Stimulated activated CD4-positive, alpha-beta T cell treated with anti-CD3 and anti-CD28 coated beads, Interleukin-15, amount 100 ng/mL, for 24 hours (primary cell): ENCODE measurements around the gene ANKRD63.

Source experiments
- DNase-seq: peaks from one replicate; pipeline ENCODE4 v3.0.0-alpha.2; 2020

ANKRD63 gene, protein sequence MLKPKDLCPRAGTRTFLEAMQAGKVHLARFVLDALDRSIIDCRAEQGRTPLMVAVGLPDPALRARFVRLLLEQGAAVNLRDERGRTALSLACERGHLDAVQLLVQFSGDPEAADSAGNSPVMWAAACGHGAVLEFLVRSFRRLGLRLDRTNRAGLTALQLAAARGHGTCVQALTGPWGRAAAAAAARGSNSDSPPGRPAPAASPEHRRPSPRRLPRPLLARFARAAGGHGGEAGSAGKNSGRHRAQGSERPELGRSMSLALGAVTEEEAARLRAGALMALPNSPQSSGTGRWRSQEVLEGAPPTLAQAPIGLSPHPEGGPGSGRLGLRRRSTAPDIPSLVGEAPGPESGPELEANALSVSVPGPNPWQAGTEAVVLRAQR

DNA sequence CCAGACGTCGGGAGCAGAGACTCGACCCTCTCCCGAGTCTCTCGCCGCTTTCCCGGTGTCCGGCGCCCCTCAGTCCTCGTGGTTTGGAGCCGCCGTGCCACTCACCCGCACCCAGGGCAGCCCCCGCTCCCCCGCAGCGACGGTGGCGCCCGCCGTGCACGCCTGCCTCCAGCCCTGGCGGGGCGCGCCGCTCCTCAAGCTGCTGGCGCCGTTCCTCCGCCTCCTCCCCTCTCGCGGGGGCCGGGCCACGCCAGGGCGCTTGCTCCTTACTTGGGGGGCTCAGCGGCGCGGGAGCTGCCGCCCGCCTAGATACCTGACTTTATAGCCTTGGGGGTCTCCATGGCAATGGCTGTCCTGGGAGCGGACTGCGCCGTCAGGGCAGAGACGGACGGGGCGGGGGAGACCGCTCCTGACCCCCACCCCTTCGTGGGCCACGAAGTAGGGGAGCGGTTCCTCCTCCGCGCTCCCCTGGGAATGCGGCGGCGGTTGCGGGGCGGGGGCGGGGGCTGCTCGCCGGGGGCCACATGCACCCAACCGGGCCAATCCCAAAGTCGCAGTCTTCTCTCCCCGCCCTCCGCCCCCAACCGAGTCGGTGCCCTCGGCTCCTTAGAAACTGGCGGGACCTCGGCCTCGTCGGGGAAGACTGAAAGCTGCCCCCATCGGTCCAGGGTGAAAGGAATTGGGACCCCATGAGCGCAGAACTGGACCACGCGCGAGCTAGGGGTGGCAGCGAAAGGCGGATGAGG is at the start of gene ANKRD63:
Gene ANKRD63, minus strand, starts transcription at position 196 of the 746 bp plus-strand sequence. CDS start 478 bp downstream, outside the sequence.
- DNase-seq, result peak; percentile 54

- DNase-seq, result no peak
These were observed 49.4 kb upstream of the ANKRD63 start for GRCh38 chr15:40332113-40332781.

- no peak for DNase-seq
These were observed 48.8 kb upstream of the ANKRD63 start for GRCh38 chr15:40331637-40332036.

DNA sequence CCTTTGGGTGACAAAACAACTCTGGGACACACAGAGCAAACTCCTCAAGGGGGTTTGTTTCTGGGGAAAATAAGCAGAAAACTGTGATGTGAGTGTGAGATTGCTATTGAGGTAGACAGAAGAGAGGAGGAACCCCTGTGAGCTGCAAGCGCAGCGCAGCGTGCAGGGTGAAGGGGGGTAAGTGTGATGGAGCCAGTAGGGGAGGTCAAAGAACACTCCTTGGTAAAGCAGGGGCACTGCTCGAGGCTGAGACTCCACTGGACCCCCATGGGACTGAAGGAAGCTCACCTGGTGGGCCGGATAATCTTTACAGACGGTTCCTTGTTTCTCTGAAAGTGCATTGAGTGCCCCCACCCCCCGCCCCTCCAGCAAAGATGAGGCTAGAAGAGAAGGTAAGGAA is 48.2 kb upstream of the ANKRD63 start:
- DNase-seq, result no peak

GRCh38 chr15:40330368-40330836 is 47.5 kb upstream of the ANKRD63 start:
- DNase-seq, result no peak

GRCh38 chr15:40329804-40330203 is 46.9 kb upstream of the ANKRD63 start:
- DNase-seq, result no peak

- DNase-seq, result no peak
These were observed 45.9 kb upstream of the ANKRD63 start for GRCh38 chr15:40328751-40329150.

- no peak for DNase-seq
These were observed 45.3 kb upstream of the ANKRD63 start for GRCh38 chr15:40328176-40328575.

- no peak for DNase-seq
These were observed 44.6 kb upstream of the ANKRD63 start for GRCh38 chr15:40327457-40327856.

DNA sequence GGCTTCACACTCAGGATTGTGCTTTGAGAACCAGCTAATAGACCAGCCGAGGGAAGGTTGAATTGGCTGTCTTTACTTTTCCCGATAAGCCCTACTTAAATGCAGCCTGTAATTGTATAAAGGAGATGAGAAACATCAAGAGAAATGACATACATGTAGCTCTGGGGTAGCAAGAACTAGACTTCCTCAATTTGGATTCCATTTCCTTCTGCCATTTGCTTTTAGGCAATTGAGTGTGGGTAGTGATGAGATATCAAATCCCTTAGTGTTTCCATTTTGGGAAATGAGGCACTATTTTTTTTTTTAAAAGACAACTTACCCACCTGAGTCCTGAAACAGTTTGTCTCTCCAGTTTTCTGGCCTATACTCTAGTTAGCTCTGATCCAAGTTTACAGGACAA is 42.8 kb upstream of the ANKRD63 start:
- DNase-seq, result no peak

- no peak for DNase-seq
These were observed 42.3 kb upstream of the ANKRD63 start for GRCh38 chr15:40325188-40325587.

- peak; percentile 46 for DNase-seq
These were observed 41.4 kb upstream of the ANKRD63 start for GRCh38 chr15:40323953-40324937.

- peak; percentile 91 for DNase-seq
These were observed 40.5 kb upstream of the ANKRD63 start, which contains the start of gene INAFM2 for GRCh38 chr15:40323239-40323952. Gene INAFM2 (plus strand): TSS chr15:40323692. CDS start chr15:40324056, 364 bp downstream.

DNA sequence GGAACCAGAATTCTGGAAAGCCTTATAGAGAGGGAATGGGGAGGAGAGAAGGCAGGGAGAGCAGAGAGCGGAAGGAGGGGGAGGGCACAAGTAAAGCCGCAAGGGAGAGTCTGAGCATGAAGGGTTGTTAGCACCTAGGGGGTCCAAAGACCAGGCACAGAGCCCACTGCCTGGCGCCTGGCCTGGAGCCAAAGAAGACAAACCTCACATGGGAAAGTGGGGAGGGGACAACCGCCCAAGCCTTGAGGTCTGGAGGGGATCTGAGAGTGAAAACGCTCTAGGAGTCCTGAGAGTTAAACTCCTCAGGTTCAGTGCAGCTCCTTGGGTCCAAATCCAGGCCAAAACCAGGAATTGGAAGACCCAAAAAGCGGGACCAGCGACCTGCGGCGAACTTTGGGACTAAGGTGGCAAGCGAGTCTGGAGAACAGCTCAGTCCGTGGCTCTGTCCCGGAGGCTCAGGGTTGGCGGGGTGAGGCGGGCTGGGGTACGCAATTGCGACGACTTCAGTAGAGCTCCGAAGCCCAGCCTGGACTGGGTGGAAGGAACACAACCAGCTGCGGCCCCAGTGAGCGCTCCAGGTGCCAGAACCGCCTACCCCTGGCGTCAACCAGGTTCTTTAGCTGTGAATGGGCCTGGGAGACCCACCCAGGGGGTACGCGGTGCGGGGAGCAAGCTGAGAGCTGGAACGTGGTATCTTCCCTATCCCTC is 39.8 kb upstream of the ANKRD63 start:
- DNase-seq, result no peak

DNA sequence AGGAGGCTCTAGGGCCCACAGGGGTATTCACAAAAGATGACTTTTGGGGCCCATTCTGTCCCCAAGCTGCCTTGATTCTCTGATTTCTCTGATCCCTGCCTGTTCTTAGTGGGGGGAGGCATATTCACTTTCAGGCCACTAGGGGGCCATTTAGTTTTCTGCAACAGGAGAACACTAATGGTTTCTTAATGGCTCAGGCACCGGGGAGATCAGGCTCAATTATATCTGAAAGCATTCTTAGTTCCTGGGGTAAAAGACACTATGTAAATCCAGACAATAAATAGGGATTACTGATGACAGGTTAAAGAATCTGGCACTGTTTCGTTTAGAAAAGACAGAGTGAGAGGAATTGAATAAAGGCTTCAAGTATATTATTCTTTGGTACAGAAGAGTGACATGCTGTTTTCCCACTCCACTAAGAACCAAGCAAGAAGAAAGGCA is 38.1 kb upstream of the ANKRD63 start:
- DNase-seq, result peak; percentile 64

GRCh38 chr15:40320409-40320808 is 37.5 kb upstream of the ANKRD63 start:
- DNase-seq, result no peak

- DNase-seq, result no peak
These were observed 34.7 kb upstream of the ANKRD63 start for GRCh38 chr15:40317580-40317979.

GRCh38 chr15:40316931-40317330 is 34.1 kb upstream of the ANKRD63 start:
- DNase-seq, result no peak

- no peak for DNase-seq
These were observed 31.9 kb upstream of the ANKRD63 start for GRCh38 chr15:40314723-40315276.
